Activated B cell treated with CpG ODN at 0.5 μM for 24 hours (primary cell): ENCODE measurements around the gene TRAF4. TPM values are rescaled to one million over a fixed set of nuclear protein-coding genes. Genes with fewer than 3 reads are reported as not detected.
"Not testable (repeated sequence)": the region's sequence is repeated elsewhere in the genome, so short reads cannot be mapped to it uniquely, and the experiment has no call there.

ENCODE experiments used
- ATAC-seq: fragments of 200-7000 bp; cut with Tn5 transposase; one replicate; pipeline ENCODE4 v1.10.0; 2021; ENCODE audit warnings: low read depth, mild to moderate bottlenecking, moderate library complexity
- CTCF ChIA-PET: fragments of 350-600 bp; sonication (Branson Sonifier 250); formaldehyde crosslinking; loops from one replicate; lab custom pipeline; 2021; ENCODE audit warnings: antibody characterized with exemption; lab: Charles Lee
- POLR2A ChIA-PET: fragments of 350-600 bp; sonication (Branson Sonifier 250); formaldehyde crosslinking; loops from one replicate; lab custom pipeline; 2021; ENCODE audit warnings: antibody characterized with exemption; lab: Charles Lee
- DNase-seq: peaks from one replicate; pipeline ENCODE4 v3.0.0; 2022
- H3K27ac Mint-ChIP-seq: one replicate; pipeline ENCODE4 v1.8.0; 2020; ENCODE audit warnings: mixed read lengths
- H3K27me3 Mint-ChIP-seq: one replicate; pipeline ENCODE4 v1.8.0; 2021; ENCODE audit warnings: mixed read lengths
- H3K36me3 Mint-ChIP-seq: one replicate; pipeline ENCODE4 v1.8.0; 2021; ENCODE audit warnings: low read depth, mixed read lengths
- H3K4me1 Mint-ChIP-seq: one replicate; pipeline ENCODE4 v1.8.0; 2021; ENCODE audit warnings: mixed read lengths
- H3K4me3 Mint-ChIP-seq: one replicate; pipeline ENCODE4 v1.8.0; 2020; ENCODE audit warnings: mild to moderate bottlenecking, mixed read lengths
- H3K9me3 Mint-ChIP-seq: one replicate; pipeline ENCODE4 v1.8.0; 2020; ENCODE audit warnings: mixed read lengths
- CTCF ChIP-seq: fragments of 200-600 bp; IDR thresholded peaks from one replicate; pipeline ENCODE4 v1.8.0; 2022; ENCODE audit warnings: antibody characterized with exemption, mild to moderate bottlenecking
- intact Hi-C: fragments of 100-400 bp; cut with micrococcal nuclease; formaldehyde crosslinking; loops from one replicate; pipeline ENCODE4 v1.15.1; 2024
- total RNA-seq: library from RNA; stranded (reverse); gene quantifications from 2 replicates; pipeline ENCODE4 v1.2.3, GENCODE V29; 2022

TRAF4 gene
- total RNA-seq, 1 donor from 2014 or later, result 903 TPM

DNA sequence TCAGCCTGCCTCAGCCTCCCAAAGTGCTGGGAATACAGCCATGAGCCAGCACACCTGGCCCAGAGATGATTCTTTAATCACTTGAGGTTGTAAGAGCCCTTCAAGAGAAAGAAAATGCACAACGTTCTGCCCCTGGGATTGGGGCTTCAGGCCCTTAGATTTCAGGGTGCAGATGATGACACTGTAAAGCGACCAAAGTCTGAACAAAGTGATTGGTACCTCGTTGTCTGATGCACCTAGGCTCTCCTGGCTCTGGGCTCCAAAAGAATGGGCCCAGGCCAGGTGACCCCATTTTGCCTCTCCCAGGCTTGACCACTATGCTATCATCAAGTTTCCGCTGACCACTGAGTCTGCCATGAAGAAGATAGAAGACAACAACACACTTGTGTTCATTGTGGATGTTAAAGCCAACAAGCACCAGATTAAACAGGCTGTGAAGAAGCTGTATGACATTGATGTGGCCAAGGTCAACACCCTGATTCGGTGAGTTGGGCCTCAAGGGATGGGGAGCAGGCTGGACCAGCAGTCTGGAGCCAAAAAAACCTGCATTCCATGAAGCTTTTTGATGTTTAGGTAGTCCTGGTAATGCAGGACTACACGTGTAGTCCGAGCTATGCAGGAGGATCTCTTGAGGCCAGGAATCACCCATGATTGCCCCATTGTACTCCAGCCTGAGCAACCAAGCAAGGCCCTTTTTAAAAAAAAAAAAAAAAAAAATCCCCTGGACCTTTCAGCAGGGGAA is 21.2 kb upstream of the TRAF4 start:
- intact Hi-C loops, result no loop called here
- no peak for TF ChIP-seq CTCF
- Mint-ChIP-seq H3K27me3 (no peaks in the 10 kb centered on the region), H3K4me1 (peaks cover 79% of the 10 kb centered on the region), H3K9me3 (no peaks in the 10 kb centered on the region), H3K4me3 (peak overlapping the region; percentile 98), H3K36me3 (peaks cover 61% of the 10 kb centered on the region), H3K27ac (peak overlapping the region; percentile 53)
- POLR2A ChIA-PET, result interaction anchor here (0.6 to 18.0 kb wide), 4 partner anchors 12 to 227 kb away, joined by 5 to 2384 read pairs (median 76); partner anchors contain the start of genes PROCA1 and TRAF4
- CTCF ChIA-PET, result interaction anchor here (0.6 kb wide), 1 partner anchor 28 kb away, joined by 3 read pairs; no protein-coding TSS in a partner anchor
- ATAC-seq, result no peak
- DNase-seq, result no peak

- DNase-seq (no peak), ATAC-seq (no peak)
- peaks cover 81% of the 10 kb centered on the region for H3K4me1 Mint-ChIP-seq
- TF ChIP-seq CTCF, result no peak
- intact Hi-C loops, result no loop called here
- ChIA-PET POLR2A (interaction anchor here (1.0 to 18.0 kb wide), 3 partner anchors 12 to 142 kb away, joined by 3 to 2384 read pairs (median 108); partner anchors contain the start of genes PROCA1 and TRAF4), CTCF (no interaction called here)
- H3K36me3 Mint-ChIP-seq, result peaks cover 61% of the 10 kb centered on the region
- no peaks in the 10 kb centered on the region for H3K9me3 Mint-ChIP-seq
- peak overlapping the region; percentile 42 for H3K27ac Mint-ChIP-seq
- no peaks in the 10 kb centered on the region for H3K27me3 Mint-ChIP-seq
- peak overlapping the region; percentile 93 for H3K4me3 Mint-ChIP-seq
Observed at GRCh38 chr17:28723159-28723835, 20.5 kb upstream of the TRAF4 start.

- intact Hi-C loops, result not testable (repeated sequence)
- H3K4me1 Mint-ChIP-seq, result peaks cover 83% of the 10 kb centered on the region
Observed at GRCh38 chr17:28723836-28724499, 19.8 kb upstream of the TRAF4 start.

DNA sequence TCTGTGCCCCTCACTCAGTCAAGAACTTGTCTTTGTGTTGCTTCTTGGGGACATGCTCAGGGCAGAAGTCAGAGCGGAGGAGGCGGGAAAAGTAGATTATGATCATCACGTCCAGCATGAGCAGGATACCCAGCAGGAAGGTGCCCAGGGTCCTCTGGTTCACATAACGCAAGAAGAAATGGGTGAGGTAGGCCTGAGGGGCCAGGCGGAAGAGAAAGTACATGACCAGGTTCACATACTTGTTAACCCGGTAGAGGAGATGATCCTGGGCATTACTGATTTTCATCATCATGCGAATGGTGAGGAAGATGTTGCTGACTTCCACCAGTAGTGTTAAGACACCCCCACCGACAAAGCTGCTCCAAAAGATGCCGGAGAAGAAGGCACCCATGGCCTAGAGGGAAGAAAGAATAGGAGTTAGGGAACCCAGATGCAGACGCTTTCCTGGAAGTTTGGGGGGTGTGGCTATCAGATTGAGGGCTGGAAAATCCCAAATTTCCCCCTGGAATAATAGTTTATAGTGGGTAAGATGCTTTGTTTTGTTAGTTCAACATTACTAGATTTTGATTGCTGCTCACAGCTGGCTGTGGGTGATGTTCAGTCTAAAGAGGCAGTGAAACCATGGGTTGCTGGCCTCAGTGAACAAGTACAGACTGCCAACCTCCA is 19.2 kb upstream of the TRAF4 start:
- H3K4me3 Mint-ChIP-seq, result peak overlapping the region; percentile 93
- peaks cover 82% of the 10 kb centered on the region for H3K4me1 Mint-ChIP-seq
- no peak for DNase-seq
- H3K27me3 Mint-ChIP-seq, result no peaks in the 10 kb centered on the region
- intact Hi-C loops, result loop anchor here (5.0 kb wide), 2 partner anchors 177 to 843 kb away; partner anchors contain the start of genes ABHD15 and TP53I13
- no peak for TF ChIP-seq CTCF
- ATAC-seq, result no peak
- H3K9me3 Mint-ChIP-seq, result no peaks in the 10 kb centered on the region
- POLR2A ChIA-PET, result interaction anchor here (0.7 to 18.0 kb wide), 15 partner anchors 8 to 226 kb away, joined by 3 to 2384 read pairs (median 28); partner anchors contain the start of genes BLTP2, DHRS13, ERAL1 and FLOT2
- peak overlapping the region; percentile 92 for H3K27ac Mint-ChIP-seq
- H3K36me3 Mint-ChIP-seq, result peaks cover 61% of the 10 kb centered on the region
- CTCF ChIA-PET, result interaction anchor here (1.0 to 6.1 kb wide), 4 partner anchors 22 to 109 kb away, joined by 4 to 545 read pairs (median 68); partner anchors contain the start of gene TRAF4

More at GRCh38 chr17:28723836-28724499, 19.8 kb upstream of the TRAF4 start:
- H3K9me3 Mint-ChIP-seq, H3K27me3 Mint-ChIP-seq, DNase-seq, ATAC-seq: not testable (repeated sequence)
- ChIA-PET POLR2A (interaction anchor here (1.0 to 18.0 kb wide), 8 partner anchors 8 to 178 kb away, joined by 3 to 2384 read pairs (median 51); partner anchors contain the start of genes BLTP2, DHRS13, PROCA1 and TRAF4), CTCF (interaction anchor here (6.1 kb wide), 1 partner anchor 23 kb away, joined by 545 read pairs; the partner anchor contains the start of gene TRAF4)
- peak overlapping the region; percentile 92 for H3K27ac Mint-ChIP-seq
- H3K4me3 Mint-ChIP-seq, result peak overlapping the region; percentile 93
- H3K36me3 Mint-ChIP-seq, result peaks cover 61% of the 10 kb centered on the region
